Measurements from ENCODE around the gene CRPPA.
A peak's percentile ranks its signal among the peaks of the same experiment; 100 is the strongest.

Gene CRPPA

GRCh38 chr7:16421333-16422102, at the start of gene CRPPA:
Gene CRPPA (minus strand): TSS chr7:16421538. CDS start chr7:16421322, 216 bp downstream.
- peak; percentile 77 for DNase-seq (ENCODE audit: low read depth)
- TF ChIP-seq MAX (IDR thresholded peaks at IDR 0.05; ENCODE audit: low read depth, low read length) (no peak), MYC (IDR thresholded peaks at IDR 0.05; ENCODE audit: low read depth, low read length) (no peak; the same call in 1 of the 2 replicates), POLR2A (IDR thresholded peaks at IDR 0.05; ENCODE audit: extremely low read depth, insufficient read length) (no peak)
- TF ChIP-seq, protein P1, sequence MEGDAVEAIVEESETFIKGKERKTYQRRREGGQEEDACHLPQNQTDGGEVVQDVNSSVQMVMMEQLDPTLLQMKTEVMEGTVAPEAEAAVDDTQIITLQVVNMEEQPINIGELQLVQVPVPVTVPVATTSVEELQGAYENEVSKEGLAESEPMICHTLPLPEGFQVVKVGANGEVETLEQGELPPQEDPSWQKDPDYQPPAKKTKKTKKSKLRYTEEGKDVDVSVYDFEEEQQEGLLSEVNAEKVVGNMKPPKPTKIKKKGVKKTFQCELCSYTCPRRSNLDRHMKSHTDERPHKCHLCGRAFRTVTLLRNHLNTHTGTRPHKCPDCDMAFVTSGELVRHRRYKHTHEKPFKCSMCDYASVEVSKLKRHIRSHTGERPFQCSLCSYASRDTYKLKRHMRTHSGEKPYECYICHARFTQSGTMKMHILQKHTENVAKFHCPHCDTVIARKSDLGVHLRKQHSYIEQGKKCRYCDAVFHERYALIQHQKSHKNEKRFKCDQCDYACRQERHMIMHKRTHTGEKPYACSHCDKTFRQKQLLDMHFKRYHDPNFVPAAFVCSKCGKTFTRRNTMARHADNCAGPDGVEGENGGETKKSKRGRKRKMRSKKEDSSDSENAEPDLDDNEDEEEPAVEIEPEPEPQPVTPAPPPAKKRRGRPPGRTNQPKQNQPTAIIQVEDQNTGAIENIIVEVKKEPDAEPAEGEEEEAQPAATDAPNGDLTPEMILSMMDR (IDR thresholded peaks at IDR 0.05; ENCODE audit: low read depth, low read length): no peak
- peak within 1 kb of the TSS; percentile 72 for H3K4me3 ChIP-seq (ENCODE audit: low read depth, low read length)

- DNase-seq (ENCODE audit: low read depth): no peak
- H3K4me3 ChIP-seq (ENCODE audit: low read depth, low read length): no peak within 1 kb of the TSS
- TF ChIP-seq MAX (IDR thresholded peaks at IDR 0.05; ENCODE audit: low read depth, low read length) (no peak), POLR2A (IDR thresholded peaks at IDR 0.05; ENCODE audit: extremely low read depth, insufficient read length) (no peak), MYC (IDR thresholded peaks at IDR 0.05; ENCODE audit: low read depth, low read length) (no peak)
- TF ChIP-seq, protein P1 (IDR thresholded peaks at IDR 0.05; ENCODE audit: low read depth, low read length): no peak
Measured at GRCh38 chr7:16465469-16466361, 44.4 kb upstream of the CRPPA start, which contains the start of gene SOSTDC1. Gene SOSTDC1 (minus strand): TSS chr7:16465738. CDS start chr7:16465668, 70 bp downstream.

DNA sequence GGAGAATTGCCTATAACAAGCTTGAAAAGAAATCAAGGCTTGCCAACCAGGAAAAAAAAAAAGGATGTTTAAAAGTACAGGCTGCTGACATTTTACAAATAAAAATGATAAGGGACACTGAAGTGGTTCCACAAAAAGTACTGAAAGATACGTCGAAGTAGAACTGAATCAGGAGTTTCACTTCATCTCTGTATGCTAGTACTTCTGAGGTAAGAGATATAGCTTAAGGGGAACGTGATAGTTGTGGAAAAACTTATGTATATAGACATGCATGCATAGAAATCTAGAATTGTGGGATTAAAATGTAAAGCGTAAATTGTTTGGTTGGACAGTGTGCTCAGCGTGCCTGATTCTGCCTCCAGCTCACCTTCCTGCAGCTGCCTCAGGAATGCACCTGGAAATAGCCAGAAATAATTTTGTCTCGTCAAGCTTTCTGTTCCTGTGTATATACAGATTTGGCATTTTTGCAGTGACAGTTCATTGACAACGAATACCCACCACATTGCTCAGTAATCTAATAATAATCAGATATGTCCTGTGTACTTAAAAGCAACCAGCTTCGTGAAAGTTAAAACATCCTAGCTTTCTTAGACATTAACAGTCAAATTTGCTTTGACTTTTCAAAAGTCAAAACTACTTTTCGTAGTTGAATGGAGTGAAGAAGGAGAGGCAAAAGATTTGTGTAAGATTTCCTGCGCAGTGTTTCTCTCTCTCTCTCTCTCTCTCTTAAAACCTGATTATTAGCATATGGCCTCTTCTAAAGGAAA, 42.8 kb upstream of the CRPPA start:
- DNase-seq (ENCODE audit: low read depth): no peak
- H3K4me3 ChIP-seq (ENCODE audit: low read depth, low read length): no peak overlapping the region
- no peak for TF ChIP-seq MYC (IDR thresholded peaks at IDR 0.05; ENCODE audit: low read depth, low read length)
- TF ChIP-seq POLR2A (IDR thresholded peaks at IDR 0.05; ENCODE audit: extremely low read depth, insufficient read length): no peak
- TF ChIP-seq, protein P1 (IDR thresholded peaks at IDR 0.05; ENCODE audit: low read depth, low read length): no peak
- no peak for TF ChIP-seq MAX (IDR thresholded peaks at IDR 0.05; ENCODE audit: low read depth, low read length)

DNA sequence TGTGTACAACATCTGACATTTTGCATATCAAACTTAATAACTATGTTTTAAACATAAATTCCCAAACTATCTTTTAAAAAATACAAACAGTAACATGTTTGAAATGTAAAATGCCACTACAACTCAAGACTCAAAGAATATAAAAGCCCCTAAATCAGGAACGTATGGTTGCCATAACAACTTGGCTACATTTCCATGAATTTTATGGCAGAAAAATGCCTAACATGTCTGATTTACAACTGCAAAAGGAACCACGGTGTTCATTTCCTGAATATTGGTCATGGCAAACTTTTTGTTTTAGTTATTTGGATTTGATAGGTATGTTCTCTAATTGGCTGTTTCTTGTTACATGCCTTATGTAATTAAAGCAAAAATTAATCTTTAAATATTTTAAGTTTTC, 42.2 kb upstream of the CRPPA start:
- no peak overlapping the region for H3K4me3 ChIP-seq (ENCODE audit: low read depth, low read length)

More for the DNA sequence above, 42.2 kb upstream of the CRPPA start:
- DNase-seq (ENCODE audit: low read depth): no peak
- TF ChIP-seq POLR2A (IDR thresholded peaks at IDR 0.05; ENCODE audit: extremely low read depth, insufficient read length) (no peak), MYC (IDR thresholded peaks at IDR 0.05; ENCODE audit: low read depth, low read length) (no peak), MAX (IDR thresholded peaks at IDR 0.05; ENCODE audit: low read depth, low read length) (no peak)
- TF ChIP-seq, protein P1 (IDR thresholded peaks at IDR 0.05; ENCODE audit: low read depth, low read length): no peak
